Middle frontal gyrus (tissue), 1 donor: ENCODE measurements around the gene GYPC.
"Not testable (repeated sequence)": the region's sequence is repeated elsewhere in the genome, so short reads cannot be mapped to it uniquely, and the experiment has no call there.

ENCODE experiments used
- DNase-seq: peaks from one replicate; pipeline ENCODE4 v3.0.0-alpha.2; 2015; ENCODE audit warnings: low spot score; ENCODE audit errors: extremely low spot score

The GYPC gene, protein sequence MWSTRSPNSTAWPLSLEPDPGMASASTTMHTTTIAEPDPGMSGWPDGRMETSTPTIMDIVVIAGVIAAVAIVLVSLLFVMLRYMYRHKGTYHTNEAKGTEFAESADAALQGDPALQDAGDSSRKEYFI

DNA sequence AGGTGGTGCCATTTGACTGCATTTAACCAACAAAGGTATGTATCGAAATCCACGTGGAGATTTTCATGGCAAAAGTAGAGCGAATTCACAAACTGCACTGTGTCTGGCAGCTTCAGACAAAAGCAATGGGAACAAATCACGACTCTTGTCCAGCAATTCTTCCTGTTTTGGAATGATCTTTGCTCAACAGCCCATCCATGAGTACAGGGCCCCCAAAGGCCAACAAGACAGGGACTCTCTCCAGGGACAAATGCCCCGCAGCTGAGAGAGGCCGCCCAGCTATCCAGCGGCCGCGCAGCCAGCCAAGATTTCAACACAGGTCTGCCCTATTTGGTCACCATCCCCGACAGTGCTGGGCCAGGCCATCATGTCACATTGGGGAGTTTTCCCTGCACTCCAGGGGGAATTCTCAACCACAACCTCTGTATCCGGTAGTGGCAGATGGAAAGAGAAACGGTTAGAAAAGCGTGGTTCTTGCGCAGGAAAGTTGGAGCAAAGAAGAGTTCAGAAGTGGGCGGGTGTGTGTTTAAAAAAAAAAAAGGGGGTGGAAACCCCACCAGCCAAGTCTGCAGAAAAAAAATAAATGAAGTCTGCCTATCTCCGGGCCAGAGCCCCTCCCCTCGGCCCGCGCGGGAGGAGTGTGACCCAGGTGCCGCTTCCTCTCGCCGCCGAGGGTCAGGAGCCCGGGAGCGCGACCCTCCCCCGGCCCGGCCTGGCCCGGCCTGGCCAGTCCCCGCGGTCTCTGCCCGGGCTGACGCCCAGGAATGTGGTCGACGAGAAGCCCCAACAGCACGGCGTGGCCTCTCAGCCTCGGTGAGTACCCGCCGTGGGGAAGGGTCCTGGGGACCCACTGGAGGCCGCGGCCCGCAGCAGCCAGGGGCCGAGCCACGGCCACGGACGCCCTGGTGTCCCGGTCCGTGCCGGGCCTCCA lies at the start of gene GYPC:
Gene GYPC, plus strand, starts transcription at position 659 of the 931 bp plus-strand sequence. Its CDS starts 106 bp downstream, at position 765.
- DNase-seq = no peak

DNA sequence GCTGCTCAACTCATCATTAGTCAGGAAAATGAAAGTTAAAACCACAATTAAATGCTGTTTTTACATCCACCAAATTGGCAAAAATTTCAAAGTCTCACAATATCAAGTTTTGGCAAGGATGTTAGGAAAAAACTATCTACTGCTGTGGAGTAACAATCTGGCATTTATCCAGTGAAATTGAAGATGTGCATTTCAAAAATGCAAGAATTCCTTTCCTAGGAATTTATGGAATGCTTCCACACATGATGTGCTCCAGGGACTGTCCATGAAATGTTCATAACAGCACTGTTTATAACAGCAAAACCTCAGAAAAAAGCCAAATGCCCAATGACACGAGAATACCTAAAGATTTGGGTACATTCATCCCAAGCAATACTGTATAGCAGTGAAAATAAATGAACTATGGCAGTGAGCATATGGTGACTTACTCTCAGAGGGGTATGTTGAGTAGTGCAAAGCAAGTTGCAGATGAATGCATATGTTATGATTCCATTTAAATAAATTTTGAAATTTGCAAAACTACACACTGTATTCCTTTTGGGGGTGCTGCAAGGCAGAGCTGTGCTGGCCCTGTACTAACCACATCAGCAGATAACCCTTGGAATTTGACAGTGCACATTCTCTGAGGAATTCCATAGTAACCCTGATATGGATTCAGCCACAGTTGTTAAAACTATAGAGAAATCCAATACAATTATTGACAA lies 41.3 kb upstream of the GYPC start:
- no peak for DNase-seq

DNA sequence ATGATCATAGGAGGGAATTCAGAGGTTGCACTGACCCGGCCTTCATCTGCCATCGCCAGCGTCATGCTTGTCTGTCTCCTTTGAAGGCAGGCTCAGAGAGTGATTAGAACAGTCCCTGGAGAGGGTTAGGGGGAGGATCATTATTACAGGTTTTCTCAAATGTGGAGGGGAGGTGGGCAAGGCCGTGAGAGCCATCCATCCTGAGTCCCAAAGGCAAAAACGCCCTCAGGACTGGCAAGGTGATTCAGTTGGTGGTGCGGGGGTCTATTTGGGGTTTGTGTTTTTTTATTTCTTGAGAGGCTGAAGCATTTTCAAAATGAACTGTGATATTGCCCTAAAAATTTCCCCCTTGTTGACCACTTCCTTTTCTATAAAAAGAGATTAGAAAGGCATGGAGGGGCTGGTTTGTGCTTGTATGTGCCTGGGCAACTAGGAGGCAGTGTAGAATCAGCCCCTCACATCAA lies 39.3 kb upstream of the GYPC start:
- DNase-seq = no peak

DNA sequence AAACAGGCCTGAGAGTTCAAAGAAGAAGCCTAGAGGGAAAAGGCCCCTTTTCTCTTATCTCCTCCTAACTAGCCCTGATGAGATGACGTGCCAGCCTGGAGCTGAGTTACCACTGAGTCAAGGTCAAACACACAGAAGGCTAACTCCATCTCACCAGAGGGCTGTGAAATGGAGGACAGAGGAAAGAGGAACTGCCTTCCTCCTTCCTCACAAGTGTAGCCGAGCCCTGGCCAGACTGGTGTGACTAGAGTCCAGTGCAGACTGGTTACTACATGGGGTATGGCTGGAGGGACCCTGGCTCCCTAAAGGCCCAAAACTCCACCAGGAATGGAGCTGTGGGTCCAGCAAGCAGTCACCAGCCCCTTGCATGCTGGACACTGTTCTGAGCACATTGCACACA lies 35.7 kb upstream of the GYPC start:
- DNase-seq = no peak

DNA sequence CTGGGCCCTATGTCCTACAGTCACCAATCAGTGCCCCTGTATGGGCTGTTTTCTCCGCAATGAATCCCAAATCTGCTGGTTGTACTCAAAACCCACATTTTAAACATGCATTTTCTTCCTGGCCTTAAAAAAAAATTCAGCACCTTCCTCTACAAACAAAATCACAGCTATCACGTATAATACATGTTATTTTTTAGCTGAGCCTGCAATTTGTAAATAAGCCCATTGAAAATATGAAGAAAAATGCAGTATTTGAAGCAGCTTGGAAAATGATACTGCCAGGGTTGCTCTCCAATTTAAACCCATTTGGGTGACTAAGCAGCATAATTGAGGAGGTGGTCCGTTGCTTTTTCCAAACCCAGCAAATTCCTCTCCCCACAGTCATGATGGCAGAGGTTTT lies 33.0 kb upstream of the GYPC start:
- DNase-seq = no peak

DNA sequence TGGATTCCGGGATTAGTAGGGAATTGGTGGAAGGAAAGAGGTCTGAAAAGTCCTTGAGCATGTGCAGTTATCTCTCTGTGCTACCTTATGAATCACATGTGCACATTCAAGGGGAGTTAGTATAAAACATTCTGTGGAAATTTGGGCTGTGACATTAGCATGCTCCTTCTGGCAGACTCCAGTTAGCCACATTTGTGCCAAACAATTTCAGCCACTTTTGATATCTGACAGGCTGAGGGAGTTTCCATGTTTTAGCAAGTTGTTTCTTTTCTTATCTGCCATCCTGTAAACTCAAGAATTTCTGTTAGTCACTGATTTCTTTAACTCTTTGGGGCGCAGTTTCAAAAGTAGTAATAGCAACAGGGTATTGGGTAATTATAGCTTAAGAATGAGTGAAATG lies 28.3 kb upstream of the GYPC start:
- no peak for DNase-seq

DNA sequence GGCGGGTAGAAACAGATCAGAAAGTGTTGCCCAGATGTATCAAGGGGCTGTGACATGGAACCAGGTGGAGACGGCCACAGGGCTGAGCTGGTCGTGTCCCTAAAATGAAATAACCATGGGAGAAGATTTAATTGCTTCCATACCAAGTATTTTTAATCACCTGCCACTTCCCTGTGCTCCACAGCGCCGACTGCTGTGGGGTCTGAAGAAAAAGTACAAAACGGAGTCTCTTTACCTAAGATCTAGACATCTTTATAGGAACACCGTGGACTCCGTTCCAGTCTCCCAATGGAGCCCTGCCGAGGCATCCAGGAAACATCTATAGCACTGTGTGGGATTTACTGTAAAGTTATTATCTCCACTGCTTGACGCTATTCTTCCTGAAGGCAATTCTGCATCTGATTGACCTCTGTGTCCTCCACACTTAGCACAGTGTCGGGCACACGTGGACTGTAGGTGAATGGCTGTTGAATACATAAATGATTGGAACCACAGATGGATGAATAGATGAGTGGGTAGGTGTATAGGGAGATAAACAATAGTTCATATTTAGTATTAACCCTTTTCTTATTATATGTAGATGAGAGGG lies 21.6 kb upstream of the GYPC start:
- DNase-seq = no peak

DNA sequence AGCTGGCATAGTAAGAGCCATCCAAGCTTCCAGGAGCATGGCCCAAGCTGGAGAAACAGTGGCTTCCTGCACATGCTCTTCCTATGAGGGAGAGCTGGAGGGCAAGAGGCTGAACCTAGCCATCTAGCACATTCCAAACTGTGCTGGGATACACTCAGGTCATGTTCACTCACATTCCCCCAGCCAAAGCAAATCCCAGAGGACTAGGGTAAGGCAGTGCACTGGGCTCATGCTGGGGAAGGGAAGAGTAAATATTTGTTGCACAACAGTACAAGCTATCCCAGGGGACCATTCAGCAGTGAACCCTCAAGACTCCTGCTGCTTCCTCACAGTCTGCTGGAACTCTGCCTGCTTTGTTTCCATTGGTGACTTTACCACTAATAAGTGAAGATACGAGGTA lies 20.7 kb upstream of the GYPC start:
- no peak for DNase-seq

DNA sequence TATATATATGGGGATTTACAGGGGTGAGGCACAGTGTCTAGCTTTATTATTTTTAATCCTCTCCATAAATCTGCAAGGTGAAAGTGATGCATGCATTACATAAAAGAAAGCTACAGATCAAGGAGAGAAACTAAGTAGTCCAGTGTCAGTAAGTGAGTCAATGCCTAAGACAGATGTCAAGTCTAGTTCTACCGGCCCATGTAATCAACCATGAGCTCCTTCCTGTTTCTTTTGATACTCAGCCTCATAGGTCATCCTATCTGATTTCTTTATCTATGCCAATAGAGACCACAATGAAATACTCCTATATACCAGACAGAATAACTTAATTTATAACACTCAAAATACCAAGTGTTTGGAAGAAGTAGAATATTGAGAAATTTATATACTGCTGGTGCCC lies 20.2 kb upstream of the GYPC start:
- no peak for DNase-seq

DNA sequence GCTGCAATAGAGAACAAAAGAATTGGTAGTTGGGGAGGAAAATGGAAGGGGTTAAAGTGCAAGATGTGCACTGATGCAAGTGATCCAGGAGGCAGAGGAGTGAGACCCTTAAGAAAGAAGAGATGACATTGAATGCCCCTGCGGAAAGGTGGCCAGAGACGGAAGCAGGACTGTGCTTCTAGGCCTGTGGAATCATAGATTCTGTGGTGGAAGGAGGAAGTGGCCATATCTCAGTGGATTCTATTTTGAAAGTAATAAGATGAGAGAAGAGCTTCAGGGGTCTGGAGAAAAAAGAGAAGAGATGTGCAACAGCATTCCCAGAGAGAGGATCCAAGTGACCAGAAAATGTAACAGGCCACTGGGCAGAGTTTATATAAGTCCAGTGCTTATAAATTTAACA lies 18.6 kb upstream of the GYPC start:
- no peak for DNase-seq

DNA sequence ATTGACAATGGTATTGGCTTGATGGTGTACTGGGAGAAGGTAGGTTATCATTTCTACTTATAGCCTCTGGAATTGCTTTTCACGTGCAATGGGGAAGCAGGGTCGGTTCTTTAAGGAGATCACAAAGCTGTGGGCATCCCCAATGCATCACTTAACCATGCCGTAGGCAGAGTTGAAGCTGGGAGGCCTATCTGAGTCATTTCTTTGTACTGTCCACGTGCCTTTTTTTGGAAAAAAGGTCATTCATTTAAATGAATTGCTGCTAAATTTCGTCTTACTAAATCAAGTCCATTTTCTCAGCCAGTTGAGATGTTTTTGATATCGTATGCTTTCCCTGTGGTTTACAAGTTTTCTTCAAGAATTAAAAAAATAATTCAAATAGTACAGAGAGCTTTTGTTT lies 17.2 kb upstream of the GYPC start:
- no peak for DNase-seq

DNA sequence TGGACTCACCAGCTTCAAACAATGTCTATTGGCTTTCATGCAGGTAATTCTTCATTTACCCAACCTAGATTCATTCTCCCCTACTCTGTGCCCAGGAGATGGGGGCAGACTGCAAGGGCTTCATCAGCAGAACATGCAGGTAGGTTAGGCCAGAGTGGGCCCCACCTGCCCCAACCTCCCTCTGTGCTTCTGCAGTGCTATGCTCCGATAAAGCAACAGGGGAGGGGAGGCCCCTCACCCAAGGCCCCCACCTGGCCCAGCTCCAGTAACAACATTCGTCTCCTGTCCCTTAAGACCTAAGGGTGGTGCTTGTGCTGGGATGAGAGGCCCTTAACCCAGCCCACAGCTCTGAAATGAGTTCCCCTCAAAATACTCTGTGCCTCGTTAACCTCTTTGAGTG lies 16.7 kb upstream of the GYPC start:
- DNase-seq = no peak

DNA sequence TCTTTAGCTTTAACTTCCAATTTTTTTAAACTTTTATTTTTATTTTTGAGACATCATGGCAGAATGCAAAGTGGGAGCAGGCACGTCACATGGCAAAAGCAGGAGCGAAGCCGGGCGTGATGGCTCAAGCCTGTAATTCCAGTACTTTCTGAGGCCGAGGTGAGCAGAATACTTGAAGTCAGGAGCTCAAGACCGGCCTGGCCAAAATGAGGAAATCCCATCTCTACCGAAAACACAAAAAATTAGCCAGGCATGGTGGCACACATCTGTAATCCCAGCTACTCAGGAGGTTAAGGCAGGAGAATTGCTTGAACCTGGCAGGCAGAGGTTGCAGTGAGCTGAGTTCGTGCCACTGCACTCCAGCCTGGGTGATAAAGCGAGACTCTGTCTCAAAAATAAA lies 14.7 kb upstream of the GYPC start:
- DNase-seq = not testable (repeated sequence)

DNA sequence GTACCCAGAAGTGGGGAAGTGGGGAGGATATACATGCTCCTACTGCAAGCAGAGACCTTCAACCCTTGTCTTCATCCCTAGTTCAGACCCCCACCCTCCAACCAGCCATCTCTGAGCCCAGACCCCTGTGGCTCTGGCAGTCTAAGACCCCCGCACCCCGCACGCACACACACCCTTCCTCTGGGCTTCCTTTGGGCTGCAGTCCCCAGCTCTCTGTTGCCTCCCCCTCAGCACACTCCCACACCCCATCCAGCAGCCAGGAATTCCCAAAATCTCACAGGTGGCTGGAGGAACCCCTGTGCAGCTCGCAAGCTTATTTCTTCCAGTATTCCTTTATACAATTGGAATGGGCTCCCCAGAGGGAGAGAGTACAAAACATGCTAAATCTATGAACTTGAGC lies 13.9 kb upstream of the GYPC start:
- no peak for DNase-seq

DNA sequence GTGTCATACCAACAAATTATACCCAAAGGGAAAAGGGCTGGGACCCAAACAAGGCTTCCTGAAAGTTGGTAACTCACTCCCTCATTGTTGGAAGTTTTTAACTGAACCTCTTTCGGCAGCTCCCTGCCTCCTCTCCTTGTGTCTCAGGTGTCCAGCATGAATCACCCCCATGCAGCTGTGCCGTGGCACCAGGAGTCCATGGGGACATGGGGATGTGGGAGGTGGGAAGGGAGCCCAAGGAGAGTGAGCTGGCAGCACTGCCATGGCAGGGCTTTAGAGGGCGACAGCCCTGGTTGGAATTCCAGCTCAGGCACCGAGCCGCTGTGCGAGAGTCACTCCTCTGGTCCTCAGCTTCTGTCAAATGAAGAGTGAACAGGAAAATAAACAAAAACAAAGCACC lies 12.5 kb upstream of the GYPC start:
- DNase-seq = no peak

DNA sequence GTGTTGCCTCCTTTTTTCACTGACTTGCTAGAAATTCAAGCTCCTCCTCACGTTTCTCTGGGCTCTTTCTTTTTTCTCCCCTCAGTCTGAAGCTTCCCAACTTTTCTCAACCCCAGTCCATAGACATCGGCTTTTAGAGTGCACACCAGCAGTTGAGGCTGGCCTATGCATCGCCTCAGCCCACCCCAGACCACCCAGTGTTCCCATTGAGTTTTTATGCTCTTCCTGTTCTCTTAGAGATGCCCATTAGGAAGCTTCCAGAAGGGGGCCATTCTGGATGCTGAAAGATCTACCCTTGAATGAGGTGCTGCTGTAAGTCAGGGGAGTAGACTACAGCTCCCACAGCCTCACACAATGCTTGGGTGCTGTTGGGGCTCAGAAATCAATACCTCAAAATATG lies 12.0 kb upstream of the GYPC start:
- no peak for DNase-seq

DNA sequence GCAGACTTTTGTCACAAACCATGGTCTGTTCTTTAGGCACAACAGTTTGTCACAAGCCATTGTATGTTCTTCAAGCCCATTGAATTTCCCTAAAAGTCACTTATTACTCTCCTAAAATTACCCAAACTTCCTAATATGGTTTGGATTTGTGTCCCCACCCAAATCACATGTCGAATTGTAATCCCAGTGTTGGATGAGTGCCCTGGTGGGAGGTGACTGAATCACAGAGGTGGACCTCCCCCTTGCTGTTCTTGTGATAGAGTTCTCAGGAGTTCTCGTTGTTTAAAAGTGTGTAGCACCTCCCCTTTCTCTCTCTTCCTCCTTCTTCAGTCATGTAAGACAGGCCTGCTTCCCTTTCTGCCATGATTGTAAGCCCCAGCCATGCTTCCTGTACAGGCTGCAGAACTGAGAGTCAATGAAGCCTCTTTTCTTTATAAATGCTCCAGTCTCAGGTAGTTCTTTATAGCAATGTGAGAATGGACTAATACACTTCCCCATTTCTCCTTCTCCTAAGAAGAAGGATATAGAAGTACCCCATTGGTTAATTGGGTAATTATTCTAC lies 11.2 kb upstream of the GYPC start:
- DNase-seq = no peak

DNA sequence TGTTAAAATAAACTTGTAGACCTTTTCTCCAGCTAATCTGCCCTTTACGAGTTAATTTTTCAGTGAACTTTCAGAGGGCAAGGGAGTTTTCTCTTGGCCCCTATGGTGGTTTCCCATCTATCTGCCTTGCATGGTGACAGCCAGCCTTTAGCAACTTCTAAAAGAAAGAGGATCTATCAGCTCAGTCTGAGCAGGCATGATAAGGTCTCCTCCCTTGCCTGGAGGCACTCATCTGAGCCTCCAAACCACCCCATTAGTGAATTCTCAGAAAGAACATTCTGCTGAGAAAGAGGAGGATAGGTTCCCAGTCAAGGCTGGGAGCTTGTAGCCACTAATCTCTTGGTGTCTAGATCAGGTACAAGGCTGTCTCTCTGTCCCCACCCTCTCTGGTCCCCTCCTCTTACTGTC lies 10.7 kb upstream of the GYPC start:
- no peak for DNase-seq

DNA sequence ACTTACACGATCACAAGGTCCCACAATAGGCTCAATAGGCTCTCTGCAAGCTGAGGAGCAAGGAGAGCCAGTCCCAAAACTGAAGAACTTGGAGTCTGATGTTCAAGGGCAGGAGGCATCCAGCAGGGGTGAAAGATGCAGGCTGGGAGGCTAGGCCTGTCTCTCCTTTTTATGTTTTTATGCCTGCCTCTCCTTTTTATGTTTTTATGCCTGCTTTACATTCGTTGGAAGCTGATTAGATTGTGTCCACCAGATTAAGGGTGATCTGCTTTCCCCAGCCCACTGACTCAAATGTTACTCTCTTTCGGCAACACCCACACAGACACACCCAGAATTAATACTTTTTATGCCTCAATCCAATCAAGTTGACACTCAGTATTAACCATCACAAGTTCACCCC lies 9.9 kb upstream of the GYPC start:
- no peak for DNase-seq

DNA sequence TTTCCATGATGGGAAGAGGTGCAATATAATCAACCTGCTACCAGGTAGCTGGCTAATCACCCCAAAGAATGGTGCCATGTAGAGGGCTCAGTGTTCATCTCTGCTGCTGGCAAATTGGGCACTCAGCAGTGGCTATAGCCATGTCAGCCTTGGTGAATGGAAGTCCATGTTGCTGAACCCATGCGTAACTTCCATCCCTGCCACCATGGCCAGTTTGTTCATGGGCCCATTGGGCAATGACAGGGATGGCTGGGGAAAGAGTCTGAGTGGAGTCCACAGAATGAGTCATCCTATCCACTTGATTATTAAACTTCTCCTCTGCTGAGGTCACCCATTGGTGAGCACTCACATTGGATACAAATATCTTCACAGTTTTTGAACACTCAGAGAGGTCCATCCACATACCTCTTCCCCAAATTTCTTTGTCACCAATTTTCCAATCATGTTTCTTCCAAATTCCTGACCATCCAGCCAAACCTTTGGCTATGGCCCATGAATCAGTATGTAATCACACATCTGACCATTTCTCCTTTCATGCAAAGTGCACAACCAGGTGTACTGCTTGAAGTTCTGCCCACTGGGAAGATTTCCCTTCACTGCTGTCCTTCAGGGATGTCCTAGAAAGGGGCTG lies 8.1 kb upstream of the GYPC start:
- not testable (repeated sequence) for DNase-seq

DNA sequence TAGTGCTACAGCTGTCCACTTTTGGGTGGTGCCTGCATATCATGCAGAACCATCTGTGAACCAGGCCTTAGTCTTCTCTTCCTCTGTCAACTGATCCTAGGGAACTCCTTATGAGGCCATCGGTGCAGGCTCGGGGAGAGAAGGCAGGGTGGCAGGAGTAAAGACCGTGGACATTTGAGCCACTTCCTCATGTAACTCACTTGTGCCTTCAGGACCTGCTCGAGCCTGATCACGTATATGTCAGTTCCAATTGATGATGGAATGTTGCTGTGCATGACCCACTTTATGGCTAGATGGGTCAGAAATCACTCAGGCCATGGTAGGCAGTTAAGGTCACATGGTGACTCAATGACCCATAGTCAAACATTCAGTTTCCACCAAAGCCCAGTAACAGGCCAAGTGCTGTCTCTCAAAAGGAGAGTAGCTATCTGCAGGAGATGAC lies 7.6 kb upstream of the GYPC start:
- DNase-seq = not testable (repeated sequence)
